Mesendoderm (in vitro differentiated cells): ENCODE results near the gene PISD.

Experiments
- DNase-seq: peaks from one replicate; pipeline ENCODE4 v3.0.0; 2013
- H2AK5ac ChIP-seq: 2 replicates; pipeline ENCODE4 v1.6.1; 2013; ENCODE audit warnings: low read length, inconsistent platforms
- H2BK120ac ChIP-seq: 2 replicates; pipeline ENCODE4 v1.6.1; 2013; ENCODE audit warnings: low read depth, mild to moderate bottlenecking, low read length, moderate library complexity, mixed read lengths
- H2BK15ac ChIP-seq: replicated peaks from 2 replicates; pipeline ENCODE4 v1.6.1; 2013; ENCODE audit warnings: low read depth, mild to moderate bottlenecking, moderate library complexity
- H2BK5ac ChIP-seq: 2 replicates; pipeline ENCODE4 v1.6.1; 2013; ENCODE audit warnings: low read length, inconsistent platforms
- H3K18ac ChIP-seq: 2 replicates; pipeline ENCODE4 v1.6.1; 2013; ENCODE audit warnings: mild to moderate bottlenecking, low read length, mixed read lengths
- H3K23ac ChIP-seq: one replicate; pipeline ENCODE4 v1.6.1; 2013; ENCODE audit warnings: low read length
- H3K27ac ChIP-seq: 2 replicates; pipeline ENCODE4 v1.5.1; 2013; ENCODE audit warnings: low read depth, mild to moderate bottlenecking, inconsistent platforms, low read length, moderate library complexity
- H3K27me3 ChIP-seq: 2 replicates; pipeline ENCODE4 v1.6.1; 2013; ENCODE audit warnings: low read length, control low read depth, mild to moderate bottlenecking, inconsistent platforms; ENCODE audit not compliant: insufficient read depth, poor library complexity
- H3K36me3 ChIP-seq: 2 replicates; pipeline ENCODE4 v1.6.1; 2013; ENCODE audit warnings: low read length, inconsistent platforms; ENCODE audit not compliant: control insufficient read depth, insufficient read depth
- H3K4ac ChIP-seq: one replicate; pipeline ENCODE4 v1.6.1; 2013; ENCODE audit warnings: low read depth, mild to moderate bottlenecking, low read length, moderate library complexity
- H3K4me1 ChIP-seq: 2 replicates; pipeline ENCODE4 v1.6.1; 2013; ENCODE audit warnings: low read depth, low read length, inconsistent platforms; ENCODE audit not compliant: control insufficient read depth
- H3K4me2 ChIP-seq: 2 replicates; pipeline ENCODE4 v1.6.1; 2013; ENCODE audit warnings: low read length
- H3K4me3 ChIP-seq: 2 replicates; pipeline ENCODE4 v1.5.1; 2013; ENCODE audit warnings: mild to moderate bottlenecking, low read length
- H3K56ac ChIP-seq: one replicate; pipeline ENCODE4 v1.6.1; 2013; ENCODE audit warnings: low read length
- H3K79me1 ChIP-seq: 2 replicates; pipeline ENCODE4 v1.6.1; 2013; ENCODE audit warnings: low read length, inconsistent platforms
- H3K79me2 ChIP-seq: 2 replicates; pipeline ENCODE4 v1.6.1; 2013; ENCODE audit warnings: mild to moderate bottlenecking, low read length; ENCODE audit not compliant: control insufficient read depth, insufficient read depth
- H3K9ac ChIP-seq: 2 replicates; pipeline ENCODE4 v1.6.1; 2013; ENCODE audit warnings: low read length, inconsistent platforms
- H4K5ac ChIP-seq: one replicate; pipeline ENCODE4 v1.6.1; 2013; ENCODE audit warnings: low read length
- H4K8ac ChIP-seq: one replicate; pipeline ENCODE4 v1.6.1; 2013; ENCODE audit warnings: low read depth, mild to moderate bottlenecking, control low read depth, low read length, moderate library complexity
- WGBS: extraction: QIAGEN DNeasy Blood & Tissue Kit; methylation state at CpG from one replicate; pipeline ENCODE4 v1.1.7; 2013; ENCODE audit warnings: low lambda C conversion rate, missing lambda C conversion rate; ENCODE audit not compliant: insufficient coverage; ENCODE audit errors: extremely low coverage; 5-methylcytosine and 5-hydroxymethylcytosine counted together

PISD gene

GRCh38 chr22:31651664-31652063, 10.4 kb downstream of the PISD start:
- no peak overlapping the region for H3K27ac ChIP-seq
- H2BK120ac ChIP-seq = no peak overlapping the region
- H3K23ac ChIP-seq = no peak overlapping the region
- no peak overlapping the region for H2BK5ac ChIP-seq
- WGBS = no CpG with 5 or more reads among the region's 4 CpGs
- no peak overlapping the region for H3K9ac ChIP-seq
- no peak overlapping the region for H3K56ac ChIP-seq
- H3K27me3 ChIP-seq = no peaks in the 10 kb centered on the region
- no peak overlapping the region for H3K18ac ChIP-seq
- no peak for DNase-seq
- H2AK5ac ChIP-seq = no peak overlapping the region
- peaks cover 14% of the 10 kb centered on the region for H3K79me1 ChIP-seq
- H3K4me1 ChIP-seq = no peaks in the 10 kb centered on the region
- no peak overlapping the region for H2BK15ac ChIP-seq
- H3K4me3 ChIP-seq = no peak overlapping the region
- H3K36me3 ChIP-seq = peaks cover 3% of the 10 kb centered on the region
- no peak overlapping the region for H4K8ac ChIP-seq
- no peak overlapping the region for H3K4me2 ChIP-seq
- H3K4ac ChIP-seq = no peak overlapping the region
- H4K5ac ChIP-seq = no peak overlapping the region
- peaks cover 21% of the 10 kb centered on the region for H3K79me2 ChIP-seq

DNA sequence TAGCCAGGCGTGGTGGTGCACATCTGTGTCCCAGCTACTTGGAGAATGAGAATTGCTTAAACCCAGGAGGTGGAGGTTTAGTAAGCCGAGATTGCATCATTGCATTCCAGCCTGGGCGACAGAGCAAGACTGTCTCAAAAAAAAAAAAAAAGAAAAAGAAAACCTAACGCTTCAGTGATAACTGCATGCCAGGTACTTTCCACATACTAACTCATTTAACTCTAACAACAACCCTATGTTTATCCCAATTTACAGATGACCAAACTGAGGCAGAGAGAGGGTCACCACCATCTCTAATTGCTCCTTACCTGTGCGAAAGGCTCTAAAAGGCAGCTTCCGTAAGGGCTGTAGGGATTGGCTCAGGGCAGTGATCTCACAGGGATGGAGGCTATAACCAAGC, 11.6 kb downstream of the PISD start:
- no peak overlapping the region for H3K4me2 ChIP-seq
- no peak overlapping the region for H3K23ac ChIP-seq
- H2BK120ac ChIP-seq = no peak overlapping the region
- no peak overlapping the region for H4K8ac ChIP-seq
- no peak overlapping the region for H3K4ac ChIP-seq
- H3K27ac ChIP-seq = no peak overlapping the region
- peaks cover 12% of the 10 kb centered on the region for H3K79me1 ChIP-seq
- H4K5ac ChIP-seq = no peak overlapping the region
- H3K9ac ChIP-seq = no peak overlapping the region
- peaks cover 19% of the 10 kb centered on the region for H3K79me2 ChIP-seq
- peaks cover 3% of the 10 kb centered on the region for H3K36me3 ChIP-seq
- no peaks in the 10 kb centered on the region for H3K4me1 ChIP-seq
- no peak overlapping the region for H2BK15ac ChIP-seq
- H3K56ac ChIP-seq = no peak overlapping the region
- no peak overlapping the region for H3K18ac ChIP-seq
- H2BK5ac ChIP-seq = no peak overlapping the region
- no peak overlapping the region for H3K4me3 ChIP-seq
- H3K27me3 ChIP-seq = no peaks in the 10 kb centered on the region
- WGBS = no CpG with 5 or more reads among the region's 6 CpGs
- DNase-seq = peak; percentile 56
- no peak overlapping the region for H2AK5ac ChIP-seq

DNA sequence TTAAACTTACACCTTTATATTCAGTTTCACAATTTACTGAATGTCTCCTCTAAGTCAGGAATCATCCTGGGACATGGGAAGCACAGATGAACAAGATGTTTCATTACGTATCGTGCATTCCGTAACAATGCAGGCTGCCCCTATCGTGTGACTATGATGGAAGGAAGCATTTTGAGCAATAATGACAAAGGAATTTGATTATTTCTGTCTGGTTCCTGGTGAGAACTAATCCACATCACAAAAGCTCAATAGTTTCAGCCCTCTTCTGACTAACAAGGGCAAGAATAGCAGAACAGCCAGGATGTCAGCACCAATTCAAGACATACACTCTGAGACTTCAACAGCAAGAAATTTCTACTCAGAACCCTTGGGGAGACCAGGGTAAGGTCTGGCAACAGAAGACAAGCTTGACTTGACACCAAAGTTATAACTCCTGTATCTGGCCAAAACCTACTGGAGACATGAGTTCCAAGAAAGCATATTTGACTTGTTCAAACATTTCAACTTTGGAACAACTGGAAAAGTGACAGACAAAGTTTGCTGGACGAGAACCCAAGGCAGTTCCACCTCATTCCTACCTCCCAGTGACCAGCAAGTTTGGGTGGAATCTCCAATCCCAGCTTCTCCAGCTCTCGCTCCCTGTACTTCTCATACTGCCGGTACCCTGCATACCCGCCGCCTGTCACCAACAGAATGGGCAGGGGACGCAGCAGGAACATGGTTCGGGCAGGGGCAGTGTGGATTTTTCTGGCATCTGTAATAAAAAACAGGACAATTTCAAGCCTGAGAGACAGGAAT, 14.3 kb downstream of the PISD start:
- H3K27me3 ChIP-seq = no peaks in the 10 kb centered on the region
- DNase-seq = no peak
- H2BK15ac ChIP-seq = no peak overlapping the region
- H3K79me1 ChIP-seq = peaks cover 5% of the 10 kb centered on the region
- H3K9ac ChIP-seq = no peak overlapping the region
- H3K36me3 ChIP-seq = peaks cover 3% of the 10 kb centered on the region
- no peak overlapping the region for H2BK120ac ChIP-seq
- no peak overlapping the region for H2AK5ac ChIP-seq
- H3K79me2 ChIP-seq = peaks cover 3% of the 10 kb centered on the region
- no peak overlapping the region for H3K23ac ChIP-seq
- H3K4me1 ChIP-seq = no peaks in the 10 kb centered on the region
- no peak overlapping the region for H3K4me3 ChIP-seq
- no peak overlapping the region for H3K4ac ChIP-seq
- no peak overlapping the region for H4K8ac ChIP-seq
- no peak overlapping the region for H3K4me2 ChIP-seq
- no peak overlapping the region for H3K18ac ChIP-seq
- H3K27ac ChIP-seq = peak overlapping the region; percentile 7
- no peak overlapping the region for H2BK5ac ChIP-seq
- WGBS = no CpG with 5 or more reads among the region's 11 CpGs
- no peak overlapping the region for H3K56ac ChIP-seq
- H4K5ac ChIP-seq = no peak overlapping the region

- DNase-seq = no peak
- H3K36me3 ChIP-seq = peaks cover 3% of the 10 kb centered on the region
- no peak overlapping the region for H2BK120ac ChIP-seq
- H2BK15ac ChIP-seq = no peak overlapping the region
- H3K79me2 ChIP-seq = peaks cover 3% of the 10 kb centered on the region
- no peak overlapping the region for H3K18ac ChIP-seq
- H3K23ac ChIP-seq = no peak overlapping the region
- no peak overlapping the region for H3K4me2 ChIP-seq
- H3K27ac ChIP-seq = no peak overlapping the region
- no peak overlapping the region for H3K4me3 ChIP-seq
- no peak overlapping the region for H3K4ac ChIP-seq
- no peaks in the 10 kb centered on the region for H3K27me3 ChIP-seq
- H3K9ac ChIP-seq = no peak overlapping the region
- no peak overlapping the region for H4K8ac ChIP-seq
- no CpG with 5 or more reads among the region's 3 CpGs for WGBS
- H2BK5ac ChIP-seq = no peak overlapping the region
- peaks cover 5% of the 10 kb centered on the region for H3K79me1 ChIP-seq
- H3K4me1 ChIP-seq = no peaks in the 10 kb centered on the region
- H3K56ac ChIP-seq = no peak overlapping the region
- H2AK5ac ChIP-seq = no peak overlapping the region
- H4K5ac ChIP-seq = no peak overlapping the region
Measured at GRCh38 chr22:31647066-31647465, 14.9 kb downstream of the PISD start.

GRCh38 chr22:31646186-31647019, 15.6 kb downstream of the PISD start:
- no peak overlapping the region for H2BK120ac ChIP-seq
- no peaks in the 10 kb centered on the region for H3K4me1 ChIP-seq
- H3K4ac ChIP-seq = no peak overlapping the region
- peak; percentile 86 for DNase-seq
- H3K56ac ChIP-seq = no peak overlapping the region
- peaks cover 3% of the 10 kb centered on the region for H3K36me3 ChIP-seq
- H3K27me3 ChIP-seq = no peaks in the 10 kb centered on the region
- no peak overlapping the region for H3K4me3 ChIP-seq
- WGBS = no CpG with 5 or more reads among the region's 6 CpGs
- H3K27ac ChIP-seq = no peak overlapping the region
- H2BK15ac ChIP-seq = no peak overlapping the region
- H4K8ac ChIP-seq = no peak overlapping the region
- H4K5ac ChIP-seq = no peak overlapping the region
- H3K4me2 ChIP-seq = no peak overlapping the region
- H3K23ac ChIP-seq = no peak overlapping the region
- no peak overlapping the region for H3K18ac ChIP-seq
- no peak overlapping the region for H2BK5ac ChIP-seq
- no peak overlapping the region for H2AK5ac ChIP-seq
- H3K9ac ChIP-seq = no peak overlapping the region
- peaks cover 3% of the 10 kb centered on the region for H3K79me2 ChIP-seq
- peaks cover 5% of the 10 kb centered on the region for H3K79me1 ChIP-seq
